ENCODE measurements around the gene SERPING1.

Gene SERPING1

GRCh38 chr11:57604296-57605027, 7.0 kb downstream of the SERPING1 start:
- no peak for TF ChIP-seq CTCF (IDR thresholded peaks at IDR 0.05; ENCODE audit: borderline replicate concordance, control extremely low read depth, extremely low read depth, insufficient read depth, missing control alignments)
- no peak for DNase-seq (ENCODE audit: low spot score)
- in situ Hi-C loops (cut with MboI; ENCODE audit: low sequenced_read_pairs, unreplicated experiment) = no loop called here

GRCh38 chr11:57605028-57605420, 7.5 kb downstream of the SERPING1 start:
- no peak for DNase-seq (ENCODE audit: low spot score)
- in situ Hi-C loops (cut with MboI; ENCODE audit: low sequenced_read_pairs, unreplicated experiment) = no loop called here
- TF ChIP-seq CTCF (IDR thresholded peaks at IDR 0.05; ENCODE audit: borderline replicate concordance, control extremely low read depth, extremely low read depth, insufficient read depth, missing control alignments) = no peak

GRCh38 chr11:57610170-57610569, 12.7 kb downstream of the SERPING1 start:
- in situ Hi-C loops (cut with MboI; ENCODE audit: low sequenced_read_pairs, unreplicated experiment) = no loop called here
- no peak for TF ChIP-seq CTCF (IDR thresholded peaks at IDR 0.05; ENCODE audit: borderline replicate concordance, control extremely low read depth, extremely low read depth, insufficient read depth, missing control alignments)
- DNase-seq (ENCODE audit: low spot score) = no peak

- no peak for TF ChIP-seq CTCF (IDR thresholded peaks at IDR 0.05; ENCODE audit: borderline replicate concordance, control extremely low read depth, extremely low read depth, insufficient read depth, missing control alignments)
- in situ Hi-C loops (cut with MboI; ENCODE audit: low sequenced_read_pairs, unreplicated experiment) = no loop called here
- no peak for DNase-seq (ENCODE audit: low spot score)
Observed at GRCh38 chr11:57614234-57614772, 16.8 kb downstream of the SERPING1 start.

- DNase-seq (ENCODE audit: low spot score) = no peak
- no peak for TF ChIP-seq CTCF (IDR thresholded peaks at IDR 0.05; ENCODE audit: borderline replicate concordance, control extremely low read depth, extremely low read depth, insufficient read depth, missing control alignments)
- in situ Hi-C loops (cut with MboI; ENCODE audit: low sequenced_read_pairs, unreplicated experiment) = no loop called here
Observed at GRCh38 chr11:57615308-57615707, 17.8 kb downstream of the SERPING1 start.

- no peak for TF ChIP-seq CTCF (IDR thresholded peaks at IDR 0.05; ENCODE audit: borderline replicate concordance, control extremely low read depth, extremely low read depth, insufficient read depth, missing control alignments)
- DNase-seq (ENCODE audit: low spot score) = no peak
- in situ Hi-C loops (cut with MboI; ENCODE audit: low sequenced_read_pairs, unreplicated experiment) = no loop called here
Observed at GRCh38 chr11:57616595-57616994, 19.1 kb downstream of the SERPING1 start.

Data from GM13976 (cell line).